Coronary artery (tissue), 2 donors: ENCODE measurements around the gene ANKRD1.
"Not testable (repeated sequence)": the region's sequence is repeated elsewhere in the genome, so short reads cannot be mapped to it uniquely, and the experiment has no call there.

Experiments
- DNase-seq: peaks from one replicate; pipeline ENCODE4 v3.0.0-alpha.2; 2017; ENCODE audit warnings: low spot score
- H3K27ac ChIP-seq, 2 donors: fragments of 200-600 bp; sonication (generic); one replicate each; pipeline ENCODE4 v1.5.1; 2016 to 2019
- H3K4me3 ChIP-seq: fragments of 200-600 bp; sonication (generic); 2 replicates; pipeline ENCODE4 v1.5.1; 2016; ENCODE audit warnings: mild to moderate bottlenecking, moderate library complexity
- CTCF ChIP-seq: fragments of 200-600 bp; sonication (generic); IDR thresholded peaks from one replicate; pipeline ENCODE4 v1.5.1; 2019; ENCODE audit warnings: antibody characterized with exemption

The ANKRD1 gene

GRCh38 chr10:90947030-90947960, 26.4 kb upstream of the ANKRD1 start:
- Histone ChIP-seq H3K4me3 (no peak overlapping the region), H3K27ac (no peak overlapping the region)
- no peak for TF ChIP-seq CTCF
- no peak for DNase-seq

GRCh38 chr10:90945491-90946070, 24.7 kb upstream of the ANKRD1 start:
- TF ChIP-seq CTCF, result no peak
- DNase-seq, result no peak
- no peak overlapping the region for H3K27ac ChIP-seq

GRCh38 chr10:90944749-90945148, 23.9 kb upstream of the ANKRD1 start:
- no peak for DNase-seq
- H3K4me3 ChIP-seq, result no peak overlapping the region
- no peak overlapping the region for H3K27ac ChIP-seq
- TF ChIP-seq CTCF, result no peak

More at GRCh38 chr10:90945491-90946070, 24.7 kb upstream of the ANKRD1 start:
- H3K4me3 ChIP-seq, result no peak overlapping the region

GRCh38 chr10:90942980-90943379, 22.1 kb upstream of the ANKRD1 start:
- not testable (repeated sequence) for DNase-seq, H3K27ac ChIP-seq, H3K4me3 ChIP-seq

- no peak for TF ChIP-seq CTCF
- H3K27ac ChIP-seq, result no peak overlapping the region
- DNase-seq, result no peak
- H3K4me3 ChIP-seq, result no peak overlapping the region
These were observed 18.8 kb upstream of the ANKRD1 start for GRCh38 chr10:90939648-90940047.

- no peak for TF ChIP-seq CTCF
- Histone ChIP-seq H3K27ac (no peak overlapping the region), H3K4me3 (no peak overlapping the region)
- DNase-seq, result no peak
These were observed 18.2 kb upstream of the ANKRD1 start for GRCh38 chr10:90939116-90939515.

GRCh38 chr10:90937645-90938258, 16.9 kb upstream of the ANKRD1 start:
- Histone ChIP-seq H3K27ac (no peak overlapping the region), H3K4me3 (no peak overlapping the region)
- no peak for DNase-seq
- TF ChIP-seq CTCF, result no peak
